ENCODE results near the gene SLC22A14. TPM values are rescaled to one million over a fixed set of nuclear protein-coding genes. Genes with fewer than 3 reads are reported as not detected.

SLC22A14 gene
- total RNA-seq, 1 experiment from 2014 or later = not detected

DNA sequence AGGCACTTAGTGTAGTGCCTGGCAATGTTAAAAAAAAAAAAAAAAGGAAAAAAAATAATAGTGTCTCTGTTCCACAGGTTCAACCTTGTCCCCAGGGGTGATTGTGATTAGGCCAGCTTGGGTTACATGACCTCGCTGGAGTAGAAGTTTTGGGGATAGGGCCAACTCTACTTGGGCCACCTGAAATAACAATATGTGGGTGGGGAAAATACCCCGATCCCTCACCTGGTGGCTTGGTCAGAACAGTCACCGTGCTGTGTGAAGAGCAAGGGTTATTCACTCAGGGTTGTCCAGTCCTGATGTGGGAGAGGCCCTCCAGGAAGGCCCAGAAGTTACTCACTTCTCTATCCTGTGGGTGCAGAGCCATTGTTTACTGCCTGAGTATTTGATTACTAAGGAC is 84.0 kb downstream of the SLC22A14 start (continued):
- TF ChIP-seq, protein P1, sequence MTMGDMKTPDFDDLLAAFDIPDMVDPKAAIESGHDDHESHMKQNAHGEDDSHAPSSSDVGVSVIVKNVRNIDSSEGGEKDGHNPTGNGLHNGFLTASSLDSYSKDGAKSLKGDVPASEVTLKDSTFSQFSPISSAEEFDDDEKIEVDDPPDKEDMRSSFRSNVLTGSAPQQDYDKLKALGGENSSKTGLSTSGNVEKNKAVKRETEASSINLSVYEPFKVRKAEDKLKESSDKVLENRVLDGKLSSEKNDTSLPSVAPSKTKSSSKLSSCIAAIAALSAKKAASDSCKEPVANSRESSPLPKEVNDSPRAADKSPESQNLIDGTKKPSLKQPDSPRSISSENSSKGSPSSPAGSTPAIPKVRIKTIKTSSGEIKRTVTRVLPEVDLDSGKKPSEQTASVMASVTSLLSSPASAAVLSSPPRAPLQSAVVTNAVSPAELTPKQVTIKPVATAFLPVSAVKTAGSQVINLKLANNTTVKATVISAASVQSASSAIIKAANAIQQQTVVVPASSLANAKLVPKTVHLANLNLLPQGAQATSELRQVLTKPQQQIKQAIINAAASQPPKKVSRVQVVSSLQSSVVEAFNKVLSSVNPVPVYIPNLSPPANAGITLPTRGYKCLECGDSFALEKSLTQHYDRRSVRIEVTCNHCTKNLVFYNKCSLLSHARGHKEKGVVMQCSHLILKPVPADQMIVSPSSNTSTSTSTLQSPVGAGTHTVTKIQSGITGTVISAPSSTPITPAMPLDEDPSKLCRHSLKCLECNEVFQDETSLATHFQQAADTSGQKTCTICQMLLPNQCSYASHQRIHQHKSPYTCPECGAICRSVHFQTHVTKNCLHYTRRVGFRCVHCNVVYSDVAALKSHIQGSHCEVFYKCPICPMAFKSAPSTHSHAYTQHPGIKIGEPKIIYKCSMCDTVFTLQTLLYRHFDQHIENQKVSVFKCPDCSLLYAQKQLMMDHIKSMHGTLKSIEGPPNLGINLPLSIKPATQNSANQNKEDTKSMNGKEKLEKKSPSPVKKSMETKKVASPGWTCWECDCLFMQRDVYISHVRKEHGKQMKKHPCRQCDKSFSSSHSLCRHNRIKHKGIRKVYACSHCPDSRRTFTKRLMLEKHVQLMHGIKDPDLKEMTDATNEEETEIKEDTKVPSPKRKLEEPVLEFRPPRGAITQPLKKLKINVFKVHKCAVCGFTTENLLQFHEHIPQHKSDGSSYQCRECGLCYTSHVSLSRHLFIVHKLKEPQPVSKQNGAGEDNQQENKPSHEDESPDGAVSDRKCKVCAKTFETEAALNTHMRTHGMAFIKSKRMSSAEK (CRISPR knock-in tag; IDR thresholded peaks at IDR 0.05; ENCODE audit: borderline replicate concordance) = no peak
- TF ChIP-seq, protein P2, sequence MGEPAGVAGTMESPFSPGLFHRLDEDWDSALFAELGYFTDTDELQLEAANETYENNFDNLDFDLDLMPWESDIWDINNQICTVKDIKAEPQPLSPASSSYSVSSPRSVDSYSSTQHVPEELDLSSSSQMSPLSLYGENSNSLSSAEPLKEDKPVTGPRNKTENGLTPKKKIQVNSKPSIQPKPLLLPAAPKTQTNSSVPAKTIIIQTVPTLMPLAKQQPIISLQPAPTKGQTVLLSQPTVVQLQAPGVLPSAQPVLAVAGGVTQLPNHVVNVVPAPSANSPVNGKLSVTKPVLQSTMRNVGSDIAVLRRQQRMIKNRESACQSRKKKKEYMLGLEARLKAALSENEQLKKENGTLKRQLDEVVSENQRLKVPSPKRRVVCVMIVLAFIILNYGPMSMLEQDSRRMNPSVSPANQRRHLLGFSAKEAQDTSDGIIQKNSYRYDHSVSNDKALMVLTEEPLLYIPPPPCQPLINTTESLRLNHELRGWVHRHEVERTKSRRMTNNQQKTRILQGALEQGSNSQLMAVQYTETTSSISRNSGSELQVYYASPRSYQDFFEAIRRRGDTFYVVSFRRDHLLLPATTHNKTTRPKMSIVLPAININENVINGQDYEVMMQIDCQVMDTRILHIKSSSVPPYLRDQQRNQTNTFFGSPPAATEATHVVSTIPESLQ (CRISPR knock-in tag; IDR thresholded peaks at IDR 0.05) = no peak
- TF ChIP-seq, protein P3, sequence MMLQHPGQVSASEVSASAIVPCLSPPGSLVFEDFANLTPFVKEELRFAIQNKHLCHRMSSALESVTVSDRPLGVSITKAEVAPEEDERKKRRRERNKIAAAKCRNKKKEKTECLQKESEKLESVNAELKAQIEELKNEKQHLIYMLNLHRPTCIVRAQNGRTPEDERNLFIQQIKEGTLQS (CRISPR knock-in tag; conservative IDR thresholded peaks at IDR 0.05) = no peak
- TF ChIP-seq JAZF1 (CRISPR knock-in tag; IDR thresholded peaks at IDR 0.05) (no peak), SOX15 (CRISPR knock-in tag; IDR thresholded peaks at IDR 0.05) (no peak), TEAD1 (CRISPR knock-in tag; IDR thresholded peaks at IDR 0.05) (no peak), ZNF423 (CRISPR knock-in tag; IDR thresholded peaks at IDR 0.05) (no peak)
- TF ChIP-seq, protein P4, sequence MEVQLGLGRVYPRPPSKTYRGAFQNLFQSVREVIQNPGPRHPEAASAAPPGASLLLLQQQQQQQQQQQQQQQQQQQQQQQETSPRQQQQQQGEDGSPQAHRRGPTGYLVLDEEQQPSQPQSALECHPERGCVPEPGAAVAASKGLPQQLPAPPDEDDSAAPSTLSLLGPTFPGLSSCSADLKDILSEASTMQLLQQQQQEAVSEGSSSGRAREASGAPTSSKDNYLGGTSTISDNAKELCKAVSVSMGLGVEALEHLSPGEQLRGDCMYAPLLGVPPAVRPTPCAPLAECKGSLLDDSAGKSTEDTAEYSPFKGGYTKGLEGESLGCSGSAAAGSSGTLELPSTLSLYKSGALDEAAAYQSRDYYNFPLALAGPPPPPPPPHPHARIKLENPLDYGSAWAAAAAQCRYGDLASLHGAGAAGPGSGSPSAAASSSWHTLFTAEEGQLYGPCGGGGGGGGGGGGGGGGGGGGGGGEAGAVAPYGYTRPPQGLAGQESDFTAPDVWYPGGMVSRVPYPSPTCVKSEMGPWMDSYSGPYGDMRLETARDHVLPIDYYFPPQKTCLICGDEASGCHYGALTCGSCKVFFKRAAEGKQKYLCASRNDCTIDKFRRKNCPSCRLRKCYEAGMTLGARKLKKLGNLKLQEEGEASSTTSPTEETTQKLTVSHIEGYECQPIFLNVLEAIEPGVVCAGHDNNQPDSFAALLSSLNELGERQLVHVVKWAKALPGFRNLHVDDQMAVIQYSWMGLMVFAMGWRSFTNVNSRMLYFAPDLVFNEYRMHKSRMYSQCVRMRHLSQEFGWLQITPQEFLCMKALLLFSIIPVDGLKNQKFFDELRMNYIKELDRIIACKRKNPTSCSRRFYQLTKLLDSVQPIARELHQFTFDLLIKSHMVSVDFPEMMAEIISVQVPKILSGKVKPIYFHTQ (CRISPR knock-in tag; IDR thresholded peaks at IDR 0.05) = no peak

DNA sequence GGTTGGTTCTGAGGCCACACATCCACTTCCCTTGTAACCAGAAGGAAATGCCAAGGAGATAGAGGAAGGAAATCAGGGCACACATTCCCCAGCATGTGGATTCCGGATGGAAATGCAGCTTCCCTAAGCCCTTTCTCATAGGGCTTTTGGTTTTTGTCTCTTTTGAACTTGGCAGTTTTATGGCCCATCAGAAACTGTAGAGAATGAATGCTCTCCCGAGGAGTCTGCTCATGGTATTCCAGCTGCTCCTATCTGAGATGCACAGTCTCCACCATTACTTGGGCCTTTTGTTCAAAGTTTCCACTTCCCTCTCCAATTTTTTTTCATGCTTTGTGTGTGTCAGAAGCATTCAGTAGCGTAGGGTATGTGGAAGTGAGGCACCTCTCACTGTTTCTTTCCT is 85.7 kb downstream of the SLC22A14 start:
- Mint-ChIP-seq H3K9me3 (peaks cover 11% of the 10 kb centered on the region), H3K4me1 (no peaks in the 10 kb centered on the region), H3K27me3 (ENCODE audit: low read depth) (no peaks in the 10 kb centered on the region), H3K27ac (no peak overlapping the region), H3K36me3 (peaks cover 30% of the 10 kb centered on the region), H3K4me3 (no peak overlapping the region)
- TF ChIP-seq, protein P4 (CRISPR knock-in tag; IDR thresholded peaks at IDR 0.05) = no peak
- TF ChIP-seq, protein P5, sequence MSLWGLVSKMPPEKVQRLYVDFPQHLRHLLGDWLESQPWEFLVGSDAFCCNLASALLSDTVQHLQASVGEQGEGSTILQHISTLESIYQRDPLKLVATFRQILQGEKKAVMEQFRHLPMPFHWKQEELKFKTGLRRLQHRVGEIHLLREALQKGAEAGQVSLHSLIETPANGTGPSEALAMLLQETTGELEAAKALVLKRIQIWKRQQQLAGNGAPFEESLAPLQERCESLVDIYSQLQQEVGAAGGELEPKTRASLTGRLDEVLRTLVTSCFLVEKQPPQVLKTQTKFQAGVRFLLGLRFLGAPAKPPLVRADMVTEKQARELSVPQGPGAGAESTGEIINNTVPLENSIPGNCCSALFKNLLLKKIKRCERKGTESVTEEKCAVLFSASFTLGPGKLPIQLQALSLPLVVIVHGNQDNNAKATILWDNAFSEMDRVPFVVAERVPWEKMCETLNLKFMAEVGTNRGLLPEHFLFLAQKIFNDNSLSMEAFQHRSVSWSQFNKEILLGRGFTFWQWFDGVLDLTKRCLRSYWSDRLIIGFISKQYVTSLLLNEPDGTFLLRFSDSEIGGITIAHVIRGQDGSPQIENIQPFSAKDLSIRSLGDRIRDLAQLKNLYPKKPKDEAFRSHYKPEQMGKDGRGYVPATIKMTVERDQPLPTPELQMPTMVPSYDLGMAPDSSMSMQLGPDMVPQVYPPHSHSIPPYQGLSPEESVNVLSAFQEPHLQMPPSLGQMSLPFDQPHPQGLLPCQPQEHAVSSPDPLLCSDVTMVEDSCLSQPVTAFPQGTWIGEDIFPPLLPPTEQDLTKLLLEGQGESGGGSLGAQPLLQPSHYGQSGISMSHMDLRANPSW (CRISPR knock-in tag; conservative IDR thresholded peaks at IDR 0.05; ENCODE audit: low read depth) = no peak
- TF ChIP-seq ZNF317 (CRISPR knock-in tag; IDR thresholded peaks at IDR 0.05; ENCODE audit: borderline replicate concordance, low read depth) (no peak), ZNF232 (CRISPR knock-in tag; IDR thresholded peaks at IDR 0.05) (no peak)
- ATAC-seq (no peak), DNase-seq (ENCODE audit: low spot score) (no peak)
- CTCF ChIA-PET = no interaction called here
- POLR2A ChIA-PET = no interaction called here

Other genes starting within 250 kb of the SLC22A14 start
- 0.81 to 1.4 TPM (median 1.1 TPM) in 3 replicates for gene DLEC1, start 243.1 kb upstream of the SLC22A14 start, total RNA-seq (2021)
- gene ACAA1, start 145.2 kb upstream of the SLC22A14 start, total RNA-seq (2021) = 34.4 to 46.5 TPM (median 39.0 TPM) in 3 replicates
- 18.1 to 19.2 TPM (median 19.2 TPM) in 3 replicates for gene MYD88, start 143.6 kb upstream of the SLC22A14 start, total RNA-seq (2021)
- gene OXSR1, start 116.8 kb upstream of the SLC22A14 start, total RNA-seq (2021) = 49.4 to 52.4 TPM (median 50.6 TPM) in 3 replicates
- 0.16 to 0.42 TPM (median 0.30 TPM) in 3 replicates for gene SLC22A13, start 16.5 kb upstream of the SLC22A14 start, total RNA-seq (2021)
- 3.1 to 4.1 TPM (median 3.3 TPM) in 3 replicates for gene XYLB, start 64.5 kb downstream of the SLC22A14 start, total RNA-seq (2021)
- gene ACVR2B, start 171.6 kb downstream of the SLC22A14 start, total RNA-seq (2021) = 104 to 117 TPM (median 112 TPM) in 3 replicates
- gene EXOG, start 214.0 kb downstream of the SLC22A14 start, total RNA-seq (2021) = 12.2 to 13.7 TPM (median 12.9 TPM) in 3 replicates